Skeletal muscle tissue (tissue), 4 donors: Measurements from ENCODE around the gene PTGDR. TPM values are rescaled to one million over a fixed set of nuclear protein-coding genes. Genes with fewer than 3 reads are reported as not detected.

Experiments
- H3K27ac ChIP-seq: one replicate; pipeline ENCODE4 v1.7.0; 2013; ENCODE audit warnings: mild to moderate bottlenecking, low read depth, low read length, inconsistent platforms
- H3K27me3 ChIP-seq, 3 donors: one replicate each; pipeline ENCODE4 v1.7.0; 2013; ENCODE audit warnings: low read length in 3 of 3; ENCODE audit not compliant: control insufficient read depth in 3 of 3, insufficient read depth in 3 of 3
- H3K36me3 ChIP-seq, 3 donors: one replicate each; pipeline ENCODE4 v1.7.0; 2013; ENCODE audit warnings: low read length in 3 of 3; ENCODE audit not compliant: control insufficient read depth in 3 of 3, insufficient read depth in 3 of 3
- H3K4me1 ChIP-seq, 3 donors: one replicate each; pipeline ENCODE4 v1.7.0; 2013; ENCODE audit warnings: low read length in 3 of 3, mild to moderate bottlenecking in 3 of 3; ENCODE audit not compliant: control insufficient read depth in 3 of 3, insufficient read depth in 3 of 3
- H3K4me3 ChIP-seq, 3 donors: one replicate each; pipeline ENCODE4 v1.7.0; 2013; ENCODE audit warnings: low read length in 3 of 3
- H3K9ac ChIP-seq, 3 donors: one replicate each; pipeline ENCODE4 v1.7.0; 2013; ENCODE audit warnings: low read length in 3 of 3, mild to moderate bottlenecking in 3 of 3, moderate library complexity in 2 of 3, low read depth in 1 of 3
- H3K9me3 ChIP-seq, 3 donors: one replicate each; pipeline ENCODE4 v1.7.0; 2013; ENCODE audit warnings: low read length in 3 of 3; ENCODE audit not compliant: control insufficient read depth in 3 of 3
- total RNA-seq: library from RNA; depleted of rRNA; stranded (reverse); fragments of >200 nt; gene quantifications from one replicate; pipeline ENCODE4 v1.2.3, GENCODE V29; 2014
- donor health status: Osteomylitis.

PTGDR gene
- total RNA-seq, 1 donor from 2014 or later = under 0.01 TPM

DNA sequence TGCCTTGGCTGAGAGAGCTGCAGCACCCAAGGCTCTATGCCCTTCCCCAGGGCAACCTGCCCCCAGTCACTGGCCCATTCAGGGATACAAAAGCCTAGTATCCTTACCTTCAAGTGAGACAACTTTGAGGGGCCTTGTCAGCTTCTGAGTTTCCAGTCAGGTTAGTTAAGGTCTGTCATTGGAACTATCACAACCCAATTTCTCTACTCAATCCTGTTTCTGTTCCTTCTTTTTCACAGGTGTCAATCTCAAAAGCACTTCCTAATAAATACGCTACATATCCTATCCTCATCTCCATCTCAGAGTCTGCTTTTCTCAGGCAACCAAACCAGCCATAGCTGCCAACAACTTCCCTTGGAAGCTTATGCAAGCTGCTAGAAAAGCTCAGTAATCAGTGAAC, 4.9 kb upstream of the PTGDR start:
- Histone ChIP-seq H3K36me3 (no peaks in the 10 kb centered on the region), H3K9ac (no peak overlapping the region), H3K27ac (no peak overlapping the region), H3K4me3 (no peak overlapping the region), H3K4me1 (peaks cover 8 to 13% (median 9%) of the 10 kb centered on the region in 3 donors), H3K27me3 (peaks cover 1 to 9% (median 2%) of the 10 kb centered on the region in 3 donors), H3K9me3 (no peaks in the 10 kb centered on the region)

DNA sequence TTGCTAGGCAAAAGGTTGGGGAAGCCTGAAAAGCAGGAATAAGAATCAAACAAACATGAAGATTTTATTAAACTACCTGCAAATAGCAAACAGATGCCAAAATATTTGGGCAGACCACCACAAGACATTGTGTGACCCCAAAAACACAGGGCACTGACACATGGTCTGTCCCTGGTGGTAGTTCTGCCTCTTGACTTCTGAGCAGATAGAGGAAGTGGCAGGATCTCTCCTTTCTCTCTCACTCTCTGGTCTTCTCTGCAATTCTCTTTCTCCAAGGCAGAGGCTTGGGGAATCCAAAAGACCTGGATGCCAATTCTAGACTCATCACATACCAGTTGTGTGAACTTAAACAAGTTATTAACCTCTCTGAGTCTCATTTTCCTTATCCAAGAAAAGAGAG, 4.3 kb upstream of the PTGDR start:
- peaks cover 8 to 19% (median 14%) of the 10 kb centered on the region in 3 donors for H3K4me1 ChIP-seq
- H3K36me3 ChIP-seq = no peaks in the 10 kb centered on the region
- no peak overlapping the region for H3K27ac ChIP-seq
- peaks cover 7 to 12% (median 8%) of the 10 kb centered on the region in 3 donors for H3K27me3 ChIP-seq
- no peak overlapping the region for H3K4me3 ChIP-seq
- H3K9me3 ChIP-seq = no peaks in the 10 kb centered on the region
- H3K9ac ChIP-seq = no peak overlapping the region

DNA sequence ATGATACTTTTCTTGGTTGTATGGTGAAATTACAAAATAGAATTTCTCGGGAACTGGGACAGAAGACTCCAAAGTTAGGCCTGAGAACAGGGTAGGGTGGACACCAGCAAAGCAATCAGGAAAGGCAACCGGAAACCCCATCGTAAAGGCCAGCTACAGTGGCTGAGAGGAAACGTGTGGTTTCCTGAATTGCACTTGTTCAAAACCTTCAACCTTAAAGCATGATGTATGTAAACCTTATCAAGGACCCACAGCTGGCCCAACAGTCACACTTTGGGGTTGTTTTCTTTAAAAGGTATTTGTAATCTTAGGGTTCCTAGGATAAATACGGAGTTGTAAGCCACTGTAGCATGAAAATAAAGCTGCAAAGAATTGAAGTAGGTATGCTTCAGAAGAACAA, 2.2 kb upstream of the PTGDR start:
- Histone ChIP-seq H3K9ac (no peak overlapping the region), H3K4me3 (no peak overlapping the region), H3K36me3 (no peaks in the 10 kb centered on the region), H3K4me1 (peaks cover 8 to 30% (median 24%) of the 10 kb centered on the region in 3 donors), H3K27ac (no peak overlapping the region), H3K9me3 (no peaks in the 10 kb centered on the region), H3K27me3 (peaks cover 12 to 23% (median 17%) of the 10 kb centered on the region in 3 donors)

DNA sequence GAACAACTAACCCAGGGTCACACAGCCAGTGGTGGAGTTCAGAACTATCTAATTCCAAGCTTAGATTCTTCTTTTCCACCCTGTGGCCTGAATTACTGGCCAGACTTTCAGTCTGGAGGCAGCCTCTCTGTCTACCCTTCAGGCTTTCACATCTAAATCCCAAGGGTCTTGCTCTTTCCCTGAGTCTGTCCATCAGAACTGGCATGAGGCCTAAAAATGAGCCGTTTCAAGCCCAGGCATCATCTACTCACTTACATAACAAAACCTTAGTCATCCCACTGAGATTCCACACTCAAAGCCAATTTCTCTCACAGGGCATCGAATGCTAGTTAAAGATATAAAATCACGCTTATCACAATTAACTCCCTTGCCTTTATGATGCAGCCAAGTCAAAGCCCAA, 1.3 kb upstream of the PTGDR start:
- Histone ChIP-seq H3K9me3 (no peaks in the 10 kb centered on the region), H3K4me3 (no peak overlapping the region), H3K9ac (no peak overlapping the region), H3K4me1 (peaks cover 8 to 30% (median 24%) of the 10 kb centered on the region in 3 donors), H3K27ac (peak overlapping the region; percentile 28), H3K36me3 (no peaks in the 10 kb centered on the region), H3K27me3 (peaks cover 12 to 23% (median 17%) of the 10 kb centered on the region in 3 donors)

DNA sequence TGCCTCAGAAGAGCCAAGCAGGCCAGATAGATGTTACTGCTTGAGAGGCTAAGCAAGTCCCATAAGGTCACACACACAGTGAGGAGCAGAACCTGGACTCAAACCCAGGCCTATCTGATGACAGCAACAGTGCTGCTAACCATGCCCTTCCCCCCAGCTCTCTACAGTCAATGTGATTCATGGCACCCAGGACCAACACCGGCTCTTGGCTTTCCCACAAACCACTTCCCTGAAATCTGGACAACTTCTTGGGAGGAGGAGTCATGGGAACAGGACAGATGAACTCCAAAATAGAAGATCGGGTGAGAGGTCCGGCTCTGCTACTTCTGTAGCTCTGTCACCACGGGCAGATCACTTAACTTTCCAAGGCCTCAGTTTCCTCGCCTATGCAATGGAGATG, 716 bp upstream of the PTGDR start:
- Histone ChIP-seq H3K9ac (no peak overlapping the region), H3K27ac (peak overlapping the region; percentile 28), H3K36me3 (no peaks in the 10 kb centered on the region), H3K4me3 (peak overlapping the region in 1 of 3 donors; percentile 65), H3K4me1 (peaks cover 8 to 30% (median 24%) of the 10 kb centered on the region in 3 donors), H3K9me3 (no peaks in the 10 kb centered on the region), H3K27me3 (peaks cover 12 to 23% (median 17%) of the 10 kb centered on the region in 3 donors)

DNA sequence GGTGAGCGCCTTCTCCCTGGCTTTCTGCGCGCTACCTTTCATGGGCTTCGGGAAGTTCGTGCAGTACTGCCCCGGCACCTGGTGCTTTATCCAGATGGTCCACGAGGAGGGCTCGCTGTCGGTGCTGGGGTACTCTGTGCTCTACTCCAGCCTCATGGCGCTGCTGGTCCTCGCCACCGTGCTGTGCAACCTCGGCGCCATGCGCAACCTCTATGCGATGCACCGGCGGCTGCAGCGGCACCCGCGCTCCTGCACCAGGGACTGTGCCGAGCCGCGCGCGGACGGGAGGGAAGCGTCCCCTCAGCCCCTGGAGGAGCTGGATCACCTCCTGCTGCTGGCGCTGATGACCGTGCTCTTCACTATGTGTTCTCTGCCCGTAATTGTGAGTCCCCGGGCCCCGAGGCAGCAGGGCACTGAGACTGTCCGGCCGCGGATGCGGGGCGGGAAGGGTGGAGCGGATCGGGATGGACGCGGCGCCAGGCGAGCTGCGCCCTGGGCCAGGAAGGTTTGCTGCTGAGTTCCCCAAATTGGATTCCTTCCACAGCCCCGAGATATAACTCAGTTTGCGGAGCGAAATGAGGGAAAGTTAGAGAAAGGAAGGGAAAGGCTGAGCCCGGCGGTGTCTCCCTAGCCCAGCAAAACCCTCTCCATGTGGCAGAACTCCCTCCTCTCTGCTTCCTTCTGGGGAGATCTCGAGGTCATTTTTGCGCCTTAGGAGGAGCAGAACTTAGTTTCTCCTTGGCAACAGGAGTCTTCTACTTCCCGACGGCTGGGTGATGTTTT, 972 bp downstream of the PTGDR start:
- H3K36me3 ChIP-seq = no peaks in the 10 kb centered on the region
- peaks cover 12 to 23% (median 17%) of the 10 kb centered on the region in 3 donors for H3K27me3 ChIP-seq
- H3K9ac ChIP-seq = peak overlapping the region; percentile 5 to 57 (median 32)
- H3K9me3 ChIP-seq = no peaks in the 10 kb centered on the region
- no peak overlapping the region for H3K27ac ChIP-seq
- H3K4me3 ChIP-seq = peak overlapping the region; percentile 65 to 72 (median 66)
- H3K4me1 ChIP-seq = peaks cover 8 to 30% (median 24%) of the 10 kb centered on the region in 3 donors

DNA sequence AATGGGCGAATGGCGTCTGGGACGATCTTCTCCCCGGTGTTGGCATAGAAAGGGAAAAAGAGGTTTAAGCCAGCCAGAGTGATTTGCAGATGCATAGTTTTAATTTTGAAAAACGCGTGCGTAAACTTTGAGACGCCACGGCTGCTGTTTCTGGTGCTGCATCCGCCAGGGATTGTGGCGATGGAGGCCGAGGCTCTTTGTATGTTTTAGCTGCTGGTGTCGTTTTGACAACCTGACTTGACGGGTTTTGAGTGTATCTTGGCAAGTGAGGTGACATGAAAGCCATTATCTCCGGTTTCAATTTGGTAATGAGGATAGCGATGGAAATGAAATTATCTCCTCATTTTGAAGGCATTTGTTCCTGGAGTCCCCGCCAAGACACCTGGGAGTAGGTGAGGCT, 1.6 kb downstream of the PTGDR start:
- Histone ChIP-seq H3K36me3 (no peaks in the 10 kb centered on the region), H3K9me3 (no peaks in the 10 kb centered on the region), H3K27ac (no peak overlapping the region), H3K4me1 (peaks cover 8 to 30% (median 24%) of the 10 kb centered on the region in 3 donors), H3K27me3 (peaks cover 12 to 23% (median 17%) of the 10 kb centered on the region in 3 donors), H3K9ac (peak overlapping the region in 2 of 3 donors; percentile 32 to 57), H3K4me3 (peak overlapping the region; percentile 65 to 72 (median 66))

DNA sequence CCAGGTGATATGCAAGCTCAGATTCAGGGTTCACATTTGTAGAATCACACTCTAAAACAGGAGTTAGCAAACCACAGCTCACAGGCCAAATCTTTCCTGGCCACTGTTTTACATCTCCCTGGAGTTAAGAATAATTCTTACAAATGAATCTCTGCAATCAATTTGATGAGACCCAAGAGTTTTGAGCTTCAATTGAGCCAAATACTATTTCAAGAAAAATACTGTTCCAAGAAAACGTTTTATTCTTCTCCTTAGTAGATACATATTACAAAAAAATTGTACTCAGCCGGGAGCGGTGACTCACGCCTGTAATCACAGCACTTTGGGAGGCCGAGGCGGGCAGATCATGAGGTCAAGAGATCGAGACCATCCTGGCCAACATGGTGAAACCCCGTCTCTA, 2.5 kb downstream of the PTGDR start:
- no peaks in the 10 kb centered on the region for H3K9me3 ChIP-seq
- H3K4me1 ChIP-seq = peaks cover 8 to 29% (median 24%) of the 10 kb centered on the region in 3 donors
- no peaks in the 10 kb centered on the region for H3K36me3 ChIP-seq
- no peak overlapping the region for H3K9ac ChIP-seq
- H3K27ac ChIP-seq = no peak overlapping the region
- no peak overlapping the region for H3K4me3 ChIP-seq
- H3K27me3 ChIP-seq = peaks cover 12 to 23% (median 17%) of the 10 kb centered on the region in 3 donors

DNA sequence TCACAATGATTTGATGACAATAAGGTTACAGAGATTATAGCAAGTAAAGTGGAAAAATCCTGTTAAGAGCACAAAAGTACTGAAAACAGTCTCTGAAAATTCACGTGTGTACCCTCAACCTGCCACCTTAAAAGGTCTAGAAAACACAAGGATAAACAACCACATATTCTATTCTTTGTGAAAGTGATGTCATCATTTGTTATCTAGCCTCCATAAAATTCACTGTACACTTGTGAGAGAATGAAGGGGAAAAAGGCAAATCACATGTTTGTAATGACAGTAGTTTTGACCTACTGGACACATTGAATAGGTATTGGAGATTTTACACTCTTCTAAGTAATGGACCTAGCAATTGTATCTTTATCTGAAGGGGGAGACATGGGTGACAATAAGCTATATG, 4.0 kb downstream of the PTGDR start:
- Histone ChIP-seq H3K9ac (no peak overlapping the region), H3K4me1 (peaks cover 6 to 22% (median 22%) of the 10 kb centered on the region in 3 donors), H3K27me3 (peaks cover 12 to 23% (median 17%) of the 10 kb centered on the region in 3 donors), H3K4me3 (no peak overlapping the region), H3K9me3 (no peaks in the 10 kb centered on the region), H3K36me3 (no peaks in the 10 kb centered on the region), H3K27ac (no peak overlapping the region)

DNA sequence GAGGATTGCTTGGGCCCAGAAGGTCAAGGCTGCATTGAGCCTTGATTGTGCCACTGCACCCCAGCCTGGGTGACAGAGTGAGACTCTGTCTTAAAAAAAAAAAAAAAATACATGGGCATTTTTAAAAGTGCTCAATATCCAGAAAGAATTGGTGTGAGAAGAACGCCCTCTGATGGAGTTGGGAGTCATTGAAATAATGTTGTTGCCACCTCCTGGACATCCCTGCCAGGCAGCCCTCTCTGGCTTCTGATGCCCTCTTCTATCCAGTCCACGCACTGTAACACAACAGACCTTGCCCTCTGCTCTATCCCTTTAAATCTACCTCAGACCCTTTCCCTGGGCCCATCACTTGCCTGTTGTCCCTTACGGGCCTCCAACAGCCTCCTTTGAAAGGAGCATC, 4.9 kb downstream of the PTGDR start:
- Histone ChIP-seq H3K36me3 (no peaks in the 10 kb centered on the region), H3K4me1 (peaks cover 0 to 17% (median 17%) of the 10 kb centered on the region in 3 donors), H3K9me3 (no peaks in the 10 kb centered on the region), H3K27me3 (peaks cover 12 to 17% (median 14%) of the 10 kb centered on the region in 3 donors), H3K27ac (no peak overlapping the region), H3K4me3 (no peak overlapping the region), H3K9ac (no peak overlapping the region)
